Measurements from ENCODE around the gene ACIN1. TPM values are rescaled to one million over a fixed set of nuclear protein-coding genes. Genes with fewer than 3 reads are reported as not detected.
A peak's percentile ranks its signal among the peaks of the same experiment; 100 is the strongest.

The ACIN1 gene
- total and polyA plus RNA-seq, 5 experiments from 2014 or later = 6.3 to 322 (median 14.1) TPM

DNA sequence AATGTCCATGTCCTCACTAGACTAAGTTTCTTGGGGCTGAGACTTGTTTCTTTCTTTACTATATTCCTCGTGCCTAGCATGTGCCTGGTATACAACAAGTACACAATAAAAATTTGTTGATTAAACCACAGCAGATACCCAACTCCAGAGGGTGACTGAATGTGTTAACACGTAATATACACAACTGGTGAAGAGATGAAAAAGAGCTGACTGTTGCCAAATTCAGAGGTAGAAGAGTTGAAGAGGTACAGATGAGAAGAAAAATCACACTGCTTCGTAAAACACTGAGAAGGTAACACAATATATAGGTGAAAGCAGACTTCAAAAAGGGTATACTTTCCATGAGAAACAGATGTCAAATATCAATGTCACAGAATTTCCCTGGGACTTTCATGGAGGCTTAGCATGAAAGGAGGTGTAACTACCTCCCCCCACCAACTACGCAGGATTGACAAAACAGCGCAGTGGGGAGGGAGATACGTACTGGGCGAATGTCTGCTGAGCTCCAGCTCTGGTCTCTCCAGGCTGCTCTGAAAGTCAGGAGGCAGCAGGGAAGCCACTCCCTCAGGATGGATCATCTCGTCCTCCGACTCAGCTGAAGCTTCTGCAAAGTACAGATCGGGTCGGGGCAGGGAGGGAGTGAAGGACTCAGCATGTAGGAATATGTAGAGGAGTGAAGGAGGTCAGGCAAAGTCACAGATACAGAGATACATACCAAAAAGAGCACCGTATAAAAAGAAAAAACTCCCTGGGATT is 5.3 kb downstream of the ACIN1 start:
- Mint-ChIP-seq H3K4me1 (peaks cover 20 to 53% (median 26%) of the 10 kb centered on the region in 4 donors), H3K4me3 (no peak overlapping the region), H3K36me3 (peaks cover 10 to 89% (median 16%) of the 10 kb centered on the region in 3 donors), H3K27me3 (no peaks in the 10 kb centered on the region), H3K9me3 (no peaks in the 10 kb centered on the region), H3K27ac (peak overlapping the region in 1 of 10 donors; percentile 11)
- POLR2A ChIA-PET = interaction anchor here (1.3 kb wide), 1 partner anchor 19 kb away, joined by 3 read pairs; no protein-coding TSS in a partner anchor
- ATAC-seq = no peak
- DNase-seq = no peak

DNA sequence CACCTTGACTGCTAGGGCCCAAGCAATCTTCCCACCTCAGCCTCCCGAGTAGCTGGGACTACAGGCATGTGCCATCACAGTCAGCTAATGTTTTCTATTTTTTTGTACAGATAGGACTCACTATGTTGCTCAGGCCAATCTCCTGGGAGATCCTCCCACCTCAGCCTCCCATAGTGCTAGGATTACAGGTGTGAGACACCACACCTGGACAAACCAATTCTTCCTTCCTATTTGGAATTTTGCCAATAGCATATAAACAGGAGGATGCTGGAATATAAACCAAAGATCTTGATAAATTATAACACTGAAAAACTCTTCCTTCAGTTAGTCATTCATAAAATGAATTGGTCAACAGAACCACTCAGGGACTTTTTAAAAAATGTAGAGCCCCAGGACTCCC is 8.4 kb downstream of the ACIN1 start:
- Mint-ChIP-seq H3K9me3 (no peaks in the 10 kb centered on the region), H3K4me1 (peaks cover 13 to 35% (median 25%) of the 10 kb centered on the region in 4 donors), H3K36me3 (peaks cover 7 to 96% (median 13%) of the 10 kb centered on the region in 3 donors), H3K27ac (peak overlapping the region in 5 of 10 donors; percentile 11 to 52 (median 28)), H3K27me3 (no peaks in the 10 kb centered on the region), H3K4me3 (no peak overlapping the region)
- DNase-seq (no peak), ATAC-seq (no peak)
- POLR2A ChIA-PET = interaction anchor here (3.9 kb wide), 1 partner anchor 8 kb away, joined by 12 read pairs; the partner anchor contains the start of genes ACIN1 and C14orf119

DNA sequence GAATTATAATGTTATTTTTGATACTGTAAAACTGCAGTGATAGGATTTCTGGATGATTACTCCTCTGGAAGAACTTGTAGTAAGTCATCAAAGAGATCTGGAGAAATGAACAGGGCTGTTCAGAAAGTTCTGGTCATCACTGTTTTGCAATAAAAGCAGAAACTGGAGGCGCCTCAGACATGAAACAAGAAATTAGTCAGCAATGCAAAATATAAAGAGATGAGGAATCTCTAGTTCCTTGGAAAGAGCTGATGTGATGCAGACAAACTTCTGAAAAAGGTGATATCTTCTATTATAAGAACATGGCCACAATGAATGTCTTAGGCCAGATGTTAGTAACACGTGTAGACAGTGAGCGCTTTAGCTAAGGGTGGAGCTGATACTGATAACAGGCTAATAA is 9.5 kb downstream of the ACIN1 start:
- Mint-ChIP-seq H3K36me3 (peaks cover 11 to 95% (median 16%) of the 10 kb centered on the region in 3 donors), H3K4me1 (peaks cover 11 to 32% (median 23%) of the 10 kb centered on the region in 4 donors), H3K27me3 (no peaks in the 10 kb centered on the region), H3K27ac (peak overlapping the region in 3 of 10 donors; percentile 8 to 41 (median 28)), H3K4me3 (no peak overlapping the region), H3K9me3 (no peaks in the 10 kb centered on the region)
- DNase-seq (no peak), ATAC-seq (no peak)
- POLR2A ChIA-PET = interaction anchor here (3.9 kb wide), 1 partner anchor 9 kb away, joined by 12 read pairs; the partner anchor contains the start of genes ACIN1 and C14orf119

DNA sequence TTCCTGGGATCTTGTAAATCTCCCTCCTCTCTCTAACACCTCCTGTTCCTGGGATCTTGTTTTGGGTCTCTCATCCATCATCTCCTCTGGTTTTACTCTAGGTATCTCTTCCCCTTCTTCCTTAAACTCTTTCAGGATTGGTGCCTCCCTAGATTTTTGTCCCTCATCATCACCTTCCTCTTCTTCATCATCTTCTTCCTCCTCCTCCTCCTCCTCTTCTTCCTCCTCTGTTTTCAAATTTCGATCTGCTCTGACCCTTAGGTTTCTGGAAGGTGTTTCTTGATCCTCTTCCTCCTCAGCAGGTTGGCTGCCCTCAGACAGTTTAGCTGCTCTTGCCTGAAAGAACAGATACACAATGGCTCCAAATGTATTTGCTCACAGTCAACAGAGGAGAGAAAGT is 14.5 kb downstream of the ACIN1 start:
- Mint-ChIP-seq H3K27me3 (no peaks in the 10 kb centered on the region), H3K36me3 (peaks cover 11 to 94% (median 27%) of the 10 kb centered on the region in 3 donors), H3K27ac (peak overlapping the region; percentile 12 to 73 (median 42)), H3K4me3 (no peak overlapping the region), H3K9me3 (no peaks in the 10 kb centered on the region), H3K4me1 (peaks cover 0 to 18% (median 4%) of the 10 kb centered on the region in 4 donors)
- ATAC-seq = no peak
- no peak for DNase-seq
- POLR2A ChIA-PET = no interaction called here

DNA sequence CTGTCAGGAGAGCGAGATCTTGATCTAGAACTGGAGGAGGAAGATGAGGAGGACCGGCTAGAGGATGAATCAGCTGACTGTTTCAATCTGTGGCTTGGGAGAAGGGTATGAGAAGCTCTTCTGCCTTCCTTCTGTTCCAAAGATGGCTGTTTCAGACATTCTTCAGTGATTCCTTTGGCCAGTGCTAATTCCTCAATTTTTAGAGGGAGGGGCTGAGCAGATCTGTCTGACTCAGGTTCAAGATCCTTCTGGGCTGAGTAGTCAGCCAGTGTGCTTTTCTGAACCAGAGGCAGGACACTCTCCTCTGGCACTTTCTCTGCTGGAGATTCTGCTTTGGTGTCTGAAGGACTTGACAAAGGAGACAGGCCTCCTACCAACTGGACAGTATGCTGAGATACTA is 15.2 kb downstream of the ACIN1 start:
- H3K36me3 Mint-ChIP-seq = peaks cover 10 to 94% (median 27%) of the 10 kb centered on the region in 3 donors
- H3K4me3 Mint-ChIP-seq = no peak overlapping the region
- H3K9me3 Mint-ChIP-seq = no peaks in the 10 kb centered on the region
- peak overlapping the region in 8 of 10 donors; percentile 16 to 82 (median 50) for H3K27ac Mint-ChIP-seq
- H3K4me1 Mint-ChIP-seq = peaks cover 0 to 17% (median 3%) of the 10 kb centered on the region in 4 donors
- POLR2A ChIA-PET = no interaction called here
- DNase-seq (no peak), ATAC-seq (no peak)
- H3K27me3 Mint-ChIP-seq = no peaks in the 10 kb centered on the region

DNA sequence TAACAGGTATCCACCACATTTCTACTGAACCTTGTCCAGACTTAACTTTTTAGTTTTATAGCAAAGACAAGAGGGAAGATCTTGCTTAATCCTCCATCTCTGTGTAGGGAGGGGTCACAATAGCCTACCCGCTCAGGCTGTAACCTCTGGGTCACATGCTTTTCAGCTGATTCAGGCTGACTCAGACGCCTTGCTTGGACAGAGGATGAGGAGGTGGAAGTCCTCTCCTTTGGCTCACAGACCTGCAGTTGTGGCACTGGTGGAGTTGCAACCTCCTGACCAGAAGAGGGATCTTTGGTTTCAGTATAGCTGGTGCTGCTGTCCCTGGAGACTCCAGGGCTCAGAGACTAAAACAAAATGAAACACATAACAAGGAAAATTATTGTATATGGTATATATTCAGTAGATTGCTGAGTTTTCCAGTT is 16.2 kb downstream of the ACIN1 start:
- POLR2A ChIA-PET = interaction anchor here (3.2 kb wide), 1 partner anchor 16 kb away, joined by 15 read pairs; the partner anchor contains the start of genes ACIN1 and C14orf119
- Mint-ChIP-seq H3K4me3 (no peak overlapping the region), H3K36me3 (peaks cover 8 to 96% (median 25%) of the 10 kb centered on the region in 3 donors), H3K27ac (no peak overlapping the region), H3K27me3 (no peaks in the 10 kb centered on the region), H3K9me3 (no peaks in the 10 kb centered on the region), H3K4me1 (peaks cover 0 to 15% (median 2%) of the 10 kb centered on the region in 4 donors)
- DNase-seq = no peak
- ATAC-seq = no peak

DNA sequence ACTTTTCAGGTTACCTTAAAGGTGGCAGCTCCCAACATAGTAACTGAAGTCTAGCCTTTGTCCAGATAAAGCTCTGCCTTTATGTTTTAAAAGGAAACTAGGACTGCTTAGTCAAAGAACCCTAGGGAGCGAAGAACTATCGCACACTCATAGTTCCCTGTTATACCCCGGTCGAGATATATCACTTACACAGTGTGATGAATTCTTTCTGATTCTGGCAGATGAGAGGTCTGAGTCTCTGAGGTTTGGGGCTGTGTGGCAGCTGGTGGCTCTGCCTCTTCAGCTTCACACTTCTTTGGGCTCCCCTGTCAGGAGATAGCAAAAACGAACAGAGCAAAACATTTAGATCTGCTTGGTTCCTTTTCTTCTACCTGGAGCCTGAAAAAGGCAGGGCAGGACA is 17.0 kb downstream of the ACIN1 start:
- no peak for DNase-seq
- peaks cover 0 to 15% (median 2%) of the 10 kb centered on the region in 4 donors for H3K4me1 Mint-ChIP-seq

DNA sequence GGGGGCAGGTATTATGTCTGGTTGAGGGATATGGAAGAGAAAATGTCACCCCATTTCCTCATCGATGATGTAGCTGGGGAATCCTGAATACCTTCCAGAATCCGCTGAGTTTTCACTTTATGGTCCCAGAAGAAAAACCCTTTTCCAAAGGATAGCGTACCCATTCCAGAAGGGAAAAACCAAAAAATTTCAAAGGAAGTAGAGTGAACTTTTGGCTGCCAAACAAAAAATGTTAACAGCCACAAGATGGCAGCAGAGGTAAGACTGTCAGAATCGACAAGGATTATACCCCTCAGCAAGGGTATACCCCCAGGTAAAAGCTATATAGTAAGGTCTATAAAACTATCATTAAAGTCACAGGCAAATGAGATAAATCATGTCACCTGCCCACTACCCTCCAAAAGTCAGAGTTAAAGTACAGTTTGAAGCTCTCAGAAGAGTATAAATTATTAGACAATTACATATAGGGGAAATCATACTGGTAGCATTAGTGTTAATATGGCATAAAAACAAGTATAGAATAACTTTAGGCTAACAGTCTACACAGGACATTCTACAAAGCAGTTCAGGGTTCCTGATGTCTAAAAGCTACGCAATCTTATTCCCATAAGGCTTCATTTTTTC is 18.0 kb downstream of the ACIN1 start:
- ATAC-seq (peak; percentile 70 to 79), DNase-seq (peak in 5 of 10 donors; percentile 32 to 57 (median 48))
- Mint-ChIP-seq H3K4me1 (peaks cover 0 to 19% (median 8%) of the 10 kb centered on the region in 4 donors), H3K36me3 (peaks cover 8 to 97% (median 25%) of the 10 kb centered on the region in 3 donors), H3K27ac (peak overlapping the region in 3 of 10 donors; percentile 43 to 56 (median 47)), H3K27me3 (no peaks in the 10 kb centered on the region), H3K9me3 (no peaks in the 10 kb centered on the region), H3K4me3 (no peak overlapping the region)
- POLR2A ChIA-PET = interaction anchor here (0.8 to 3.2 kb wide), 4 partner anchors 18 to 70 kb away, joined by 3 to 15 read pairs (median 9); partner anchors contain the start of genes ACIN1 and C14orf119

More for the DNA sequence above, 17.0 kb downstream of the ACIN1 start:
- POLR2A ChIA-PET = interaction anchor here (0.6 to 3.2 kb wide), 4 partner anchors 17 to 71 kb away, joined by 3 to 15 read pairs (median 6); partner anchors contain the start of genes ACIN1 and C14orf119
- H3K27ac Mint-ChIP-seq = peak overlapping the region in 4 of 10 donors; percentile 14 to 55 (median 33)
- no peaks in the 10 kb centered on the region for H3K9me3 Mint-ChIP-seq
- no peak overlapping the region for H3K4me3 Mint-ChIP-seq
- H3K36me3 Mint-ChIP-seq = peaks cover 8 to 96% (median 25%) of the 10 kb centered on the region in 3 donors
- no peaks in the 10 kb centered on the region for H3K27me3 Mint-ChIP-seq
- ATAC-seq = no peak

DNA sequence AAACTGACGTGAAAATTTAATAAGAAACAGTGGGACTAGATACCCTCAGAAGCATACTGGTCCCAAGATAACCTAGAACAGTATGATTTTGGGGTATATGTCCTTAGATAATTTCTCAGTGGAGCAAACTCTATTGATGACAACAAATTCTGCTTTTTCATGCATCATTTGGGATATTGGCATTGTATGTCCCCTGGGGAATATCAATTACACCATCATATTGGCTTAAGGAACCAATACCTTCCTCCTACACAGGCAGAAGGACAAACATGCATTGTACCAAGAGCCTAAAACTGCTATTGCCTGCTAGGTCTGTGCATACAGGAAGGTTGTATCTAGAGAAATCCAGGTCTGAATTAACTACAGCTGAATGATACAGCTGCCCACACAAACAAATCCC is 20.0 kb downstream of the ACIN1 start:
- Mint-ChIP-seq H3K4me1 (peaks cover 13 to 31% (median 27%) of the 10 kb centered on the region in 4 donors), H3K27ac (no peak overlapping the region), H3K4me3 (no peak overlapping the region), H3K36me3 (peaks cover 0 to 85% (median 16%) of the 10 kb centered on the region in 3 donors), H3K27me3 (no peaks in the 10 kb centered on the region), H3K9me3 (no peaks in the 10 kb centered on the region)
- DNase-seq (no peak), ATAC-seq (no peak)
- POLR2A ChIA-PET = interaction anchor here (0.6 to 1.6 kb wide), 3 partner anchors 20 to 1029 kb away, joined by 4 to 5 read pairs (median 5); partner anchors contain the start of genes ACIN1 and C14orf119

DNA sequence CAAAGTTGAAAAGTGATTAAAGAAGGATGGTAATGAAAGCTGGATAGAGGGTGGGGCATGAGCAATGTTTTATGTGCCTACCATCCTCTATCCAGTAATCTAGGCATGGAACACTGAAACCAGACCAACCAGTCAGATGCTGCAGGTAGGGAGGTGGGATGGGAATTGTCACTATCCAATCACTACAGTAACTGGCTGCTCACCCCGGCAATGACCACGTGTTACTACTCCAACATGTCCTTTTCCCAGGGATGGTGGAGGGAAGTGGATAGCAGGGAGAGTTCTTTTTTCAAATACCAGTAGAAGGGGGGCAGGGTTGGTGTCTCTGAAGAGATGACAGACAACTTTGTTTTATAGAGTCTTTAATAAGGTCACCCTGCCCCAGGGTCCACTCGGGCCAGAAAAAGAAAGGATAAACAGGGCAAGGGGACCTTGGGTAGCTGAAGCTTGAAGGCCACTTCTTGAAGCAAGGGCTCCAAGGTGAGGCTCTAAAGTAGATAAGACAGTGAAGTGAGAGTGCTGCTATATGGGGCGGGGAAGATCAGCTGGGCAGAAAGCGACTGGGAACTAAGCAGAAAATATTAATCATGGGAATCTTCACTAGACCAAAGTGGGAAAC is 22.9 kb downstream of the ACIN1 start:
- DNase-seq (no peak), ATAC-seq (no peak)
- peaks cover 18 to 41% (median 39%) of the 10 kb centered on the region in 4 donors for H3K4me1 Mint-ChIP-seq
- no peaks in the 10 kb centered on the region for H3K27me3 Mint-ChIP-seq
- H3K27ac Mint-ChIP-seq = peak overlapping the region; percentile 88 to 97 (median 95)
- peaks cover 0 to 73% (median 12%) of the 10 kb centered on the region in 3 donors for H3K36me3 Mint-ChIP-seq
- POLR2A ChIA-PET = interaction anchor here (0.5 to 3.1 kb wide), 4 partner anchors 23 to 317 kb away, joined by 3 to 13 read pairs (median 5); partner anchors contain the start of genes ACIN1 and C14orf119
- H3K4me3 Mint-ChIP-seq = peak overlapping the region; percentile 85 to 99 (median 95)
- H3K9me3 Mint-ChIP-seq = no peaks in the 10 kb centered on the region

DNA sequence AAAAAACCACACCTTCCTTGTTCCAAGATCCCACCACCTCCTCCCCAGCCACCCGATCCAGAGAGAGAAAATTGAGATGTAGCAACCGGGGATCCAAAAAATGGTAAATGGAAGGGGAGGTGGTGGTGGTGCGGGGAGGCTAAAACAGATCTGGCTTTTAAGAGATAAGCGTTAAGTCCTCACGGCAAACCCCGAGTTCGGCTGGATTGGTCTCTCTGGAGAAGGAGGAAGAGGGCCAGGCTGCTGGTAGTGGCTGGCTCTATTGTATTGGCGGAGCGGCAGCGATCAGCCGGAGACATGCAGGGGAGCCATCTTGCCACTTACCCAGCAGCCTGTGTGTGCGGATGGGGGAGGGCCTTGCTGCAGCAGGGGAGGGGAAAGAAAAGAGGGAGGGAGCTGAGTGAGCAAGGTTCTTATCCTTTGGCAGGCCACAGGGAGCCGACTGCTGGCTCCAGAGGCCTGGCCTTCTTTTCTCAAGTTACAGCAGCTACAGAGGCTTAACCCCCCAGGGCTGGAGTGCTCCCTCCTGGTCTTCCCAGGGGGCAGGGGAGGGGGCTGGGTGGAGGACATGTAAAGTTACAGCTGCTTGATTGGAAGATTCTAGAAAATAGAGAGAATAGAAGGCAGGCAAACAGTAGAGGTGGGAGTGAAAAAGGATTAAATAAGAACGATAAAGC is 23.6 kb downstream of the ACIN1 start:
- POLR2A ChIA-PET = interaction anchor here (0.5 to 3.1 kb wide), 5 partner anchors 18 to 318 kb away, joined by 3 to 13 read pairs (median 5); partner anchors contain the start of genes ACIN1 and C14orf119
- H3K27me3 Mint-ChIP-seq = no peaks in the 10 kb centered on the region
- H3K4me3 Mint-ChIP-seq = peak overlapping the region; percentile 85 to 99 (median 95)
- H3K36me3 Mint-ChIP-seq = peaks cover 0 to 73% (median 8%) of the 10 kb centered on the region in 3 donors
- peaks cover 18 to 41% (median 38%) of the 10 kb centered on the region in 4 donors for H3K4me1 Mint-ChIP-seq
- peak; percentile 57 to 83 (median 69) for DNase-seq
- ATAC-seq = peak; percentile 89 to 91
- H3K27ac Mint-ChIP-seq = peak overlapping the region; percentile 88 to 97 (median 95)
- no peaks in the 10 kb centered on the region for H3K9me3 Mint-ChIP-seq

Data from naive thymus-derived CD8-positive, alpha-beta T cell (primary cell).